SK-N-SH (cell line): ENCODE measurements around the gene RBM7. TPM values are rescaled to one million over a fixed set of nuclear protein-coding genes. Genes with fewer than 3 reads are reported as not detected.

Experiments
- CTCF ChIA-PET: fragments of 300-600, 350-600 bp; formaldehyde crosslinking; extraction: SDS; loops from one replicate; lab custom pipeline; 2021; lab: Yijun Ruan, JAX
- POLR2A ChIA-PET: fragments of 350-600 bp; sonication (Branson Sonifier 250); formaldehyde crosslinking; extraction: SDS; loops from one replicate; lab custom pipeline; 2020; ENCODE audit warnings: antibody characterized with exemption, inconsistent platforms; lab: Yijun Ruan, JAX
- DNase-seq: peaks from one replicate; pipeline ENCODE4 v3.0.0; 2012
- H2AFZ ChIP-seq: fragments of 200-600 bp; sonication (generic); 2 replicates; pipeline ENCODE4 v1.8.1; 2016; ENCODE audit warnings: antibody characterized with exemption, mild to moderate bottlenecking, low read depth
- H3F3A ChIP-seq: fragments of 200-600 bp; sonication (generic); replicated peaks from 2 replicates; pipeline ENCODE3; 2016; ENCODE audit warnings: antibody characterized with exemption, mild to moderate bottlenecking; ENCODE audit not compliant: insufficient read depth
- H3K27ac ChIP-seq, 2 experiments: fragments of 200-500 bp in 1 of 2; fragments of 200-600 bp in 1 of 2; sonication (Bioruptor generic) in 1 of 2; sonication (generic), shearing (Covaris generic) in 1 of 2; 2 replicates each; pipeline versions ENCODE4 v1.5.1 to v1.6.1; 2014 to 2016; ENCODE audit warnings: low read depth in 2 of 2, inconsistent platforms in 1 of 2, low read length in 1 of 2, mild to moderate bottlenecking in 1 of 2, mixed read lengths in 1 of 2
- H3K27me3 ChIP-seq: fragments of 200-600 bp; sonication (generic), shearing (Covaris generic); 2 replicates; pipeline ENCODE4 v1.6.1; 2016; ENCODE audit warnings: mixed run types; ENCODE audit not compliant: insufficient read depth
- H3K36me3 ChIP-seq, 2 experiments: fragments of 200-500 bp in 1 of 2; fragments of 200-600 bp in 1 of 2; sonication (Bioruptor generic) in 1 of 2; sonication (generic) in 1 of 2; replicated peaks in 1 of 2; 2 replicates each; pipeline versions ENCODE3 to v1.5.1; 2014 to 2016; ENCODE audit warnings: low read length in 1 of 2, mild to moderate bottlenecking in 1 of 2; ENCODE audit not compliant: insufficient read depth in 2 of 2, control insufficient read depth in 1 of 2
- H3K4me1 ChIP-seq, 2 experiments: fragments of 200-500 bp in 1 of 2; fragments of 200-600 bp in 1 of 2; sonication (Bioruptor generic) in 1 of 2; sonication (generic), shearing (Covaris generic) in 1 of 2; 2 replicates each; pipeline versions ENCODE4 v1.5.1 to v1.6.1; 2014 to 2016; ENCODE audit warnings: low read depth in 1 of 2, low read length in 1 of 2, mixed run types in 1 of 2; ENCODE audit not compliant: insufficient read depth in 2 of 2, control insufficient read depth in 1 of 2
- H3K4me2 ChIP-seq: fragments of 200-600 bp; sonication (generic), shearing (Covaris generic); 2 replicates; pipeline ENCODE4 v1.6.1; 2017; ENCODE audit warnings: mixed run types
- H3K4me3 ChIP-seq, 2 experiments: fragments of 200-500 bp in 1 of 2; fragments of 200-600 bp in 1 of 2; sonication (Bioruptor generic) in 1 of 2; sonication (generic), shearing (Covaris generic) in 1 of 2; 2 replicates each; pipeline versions ENCODE4 v1.5.1 to v1.8.1; 2014 to 2016; ENCODE audit warnings: low read depth in 2 of 2, inconsistent platforms in 1 of 2, low read length in 1 of 2, mild to moderate bottlenecking in 1 of 2, mixed read lengths in 1 of 2, moderate library complexity in 1 of 2
- H3K79me2 ChIP-seq: fragments of 200-600 bp; sonication (generic); 2 replicates; pipeline ENCODE4 v1.8.1; 2017; ENCODE audit warnings: mild to moderate bottlenecking; ENCODE audit not compliant: insufficient read depth
- H3K9ac ChIP-seq: fragments of 200-600 bp; sonication (generic); 2 replicates; pipeline ENCODE4 v1.6.1; 2017; ENCODE audit warnings: mixed run types
- H3K9me2 ChIP-seq: fragments of 200-600 bp; sonication (generic); 2 replicates; pipeline ENCODE4 v1.6.1; 2017; ENCODE audit warnings: mixed run types
- H3K9me3 ChIP-seq: fragments of 200-600 bp; sonication (generic); 2 replicates; pipeline ENCODE4 v1.6.1; 2017; ENCODE audit warnings: mixed run types, mild to moderate bottlenecking, moderate library complexity
- H4K20me1 ChIP-seq: fragments of 200-600 bp; sonication (generic); 2 replicates; pipeline ENCODE4 v1.6.1; 2017; ENCODE audit warnings: mild to moderate bottlenecking, mixed run types; ENCODE audit not compliant: insufficient read depth
- ELF1 ChIP-seq: IDR thresholded peaks from 2 replicates; pipeline ENCODE4 v1.4.0; 2012
- EZH2phosphoT487 ChIP-seq: fragments of 200-600 bp; sonication (generic); IDR thresholded peaks from 2 replicates; pipeline ENCODE4 v1.6.1; 2017; ENCODE audit warnings: low read depth, mixed run types, mild to moderate bottlenecking, antibody characterized with exemption, moderate library complexity, borderline replicate concordance
- FOXJ3 ChIP-seq: sonication (generic); formaldehyde crosslinking; IDR thresholded peaks from 2 replicates; pipeline ENCODE4 v1.5.1; 2020; ENCODE audit warnings: mild to moderate bottlenecking, missing genetic modification reagents
- FOXM1 ChIP-seq: IDR thresholded peaks from 2 replicates; pipeline ENCODE4 v1.4.0; 2012; ENCODE audit warnings: low read depth, mild to moderate bottlenecking
- GABPA ChIP-seq: IDR thresholded peaks from 2 replicates; pipeline ENCODE4 v1.4.0; 2012; ENCODE audit warnings: low read depth, mild to moderate bottlenecking
- GATA2 ChIP-seq: sonication (generic); formaldehyde crosslinking; IDR thresholded peaks from 2 replicates; pipeline ENCODE4 v1.5.0; 2020; ENCODE audit warnings: mild to moderate bottlenecking, missing genetic modification reagents
- JUND ChIP-seq: IDR thresholded peaks from 2 replicates; pipeline ENCODE4 v1.4.0; 2012
- MEF2A ChIP-seq: IDR thresholded peaks from 2 replicates; pipeline ENCODE4 v1.4.0; 2012; ENCODE audit warnings: low read depth, borderline replicate concordance
- MXI1 ChIP-seq: IDR thresholded peaks from 2 replicates; pipeline ENCODE4 v1.6.1; 2012; ENCODE audit warnings: mild to moderate bottlenecking, low read depth, low read length, improper control_type of control experiment
- NFIC ChIP-seq: IDR thresholded peaks from 2 replicates; pipeline ENCODE4 v1.4.0; 2012; ENCODE audit warnings: borderline replicate concordance
- POLR2AphosphoS5 ChIP-seq: IDR thresholded peaks from 2 replicates; pipeline ENCODE4 v1.6.1; 2012; ENCODE audit warnings: low read depth, low read length
- RAD21 ChIP-seq: IDR thresholded peaks from 2 replicates; pipeline ENCODE4 v1.6.1; 2012; ENCODE audit warnings: mild to moderate bottlenecking, low read length
- RFX5 ChIP-seq: IDR thresholded peaks from 2 replicates; pipeline ENCODE4 v1.6.1; 2012; ENCODE audit warnings: mild to moderate bottlenecking, improper control_type of control experiment, low read length
- RXRA ChIP-seq: IDR thresholded peaks from 2 replicates; pipeline ENCODE4 v1.4.0; 2012; ENCODE audit warnings: low read depth, mild to moderate bottlenecking, borderline replicate concordance
- SIN3A ChIP-seq: IDR thresholded peaks from 2 replicates; pipeline ENCODE4 v1.6.1; 2012; ENCODE audit warnings: low read depth, mild to moderate bottlenecking, low read length, moderate library complexity, borderline replicate concordance
- SMC3 ChIP-seq: IDR thresholded peaks from 2 replicates; pipeline ENCODE4 v1.6.1; 2012; ENCODE audit warnings: low read depth, low read length, improper control_type of control experiment
- TAF1 ChIP-seq: IDR thresholded peaks from 2 replicates; pipeline ENCODE4 v1.6.1; 2012; ENCODE audit warnings: low read depth, mild to moderate bottlenecking, low read length, moderate library complexity, borderline replicate concordance
- TCF12 ChIP-seq: IDR thresholded peaks from 2 replicates; pipeline ENCODE4 v1.4.0; 2012
- TEAD4 ChIP-seq: IDR thresholded peaks from 2 replicates; pipeline ENCODE4 v1.4.0; 2012; ENCODE audit warnings: mild to moderate bottlenecking, borderline replicate concordance; ENCODE audit not compliant: insufficient read depth
- YY1 ChIP-seq: IDR thresholded peaks from 2 replicates; pipeline ENCODE4 v1.4.0; 2012; ENCODE audit warnings: low read depth, mild to moderate bottlenecking
- WGBS: methylation state at CpG from one replicate; pipeline ENCODE4 v1.1.6; 2017; ENCODE audit warnings: low lambda C conversion rate; 5-methylcytosine and 5-hydroxymethylcytosine counted together
- polyA plus RNA-seq, 3 experiments: library from polyadenylated mRNA; depleted of rRNA; stranded (reverse); fragments of >200 nt; gene quantifications; 2 replicates each; pipeline ENCODE4 v1.2.3, GENCODE V29; 2012
- TF ChIP-seq, protein P1 (sequence below): IDR thresholded peaks from 2 replicates; pipeline ENCODE4 v1.4.0; 2012; ENCODE audit warnings: low read depth, borderline replicate concordance
- TF ChIP-seq, protein P2 (sequence below): IDR thresholded peaks from 2 replicates; pipeline ENCODE4 v1.6.1; 2012; ENCODE audit warnings: mild to moderate bottlenecking, low read depth, low read length, moderate library complexity
- TF ChIP-seq, protein P3 (sequence below): fragments of 150-350 bp; IDR thresholded peaks from 2 replicates; pipeline ENCODE4 v1.6.1; 2017; ENCODE audit warnings: antibody characterized with exemption, low read length, low read depth, borderline replicate concordance
- TF ChIP-seq, protein P4 (sequence below): IDR thresholded peaks from 2 replicates; pipeline ENCODE4; 2012
- TF ChIP-seq, protein P5 (sequence below): IDR thresholded peaks from 2 replicates; pipeline ENCODE4 v1.4.0; 2012; ENCODE audit warnings: low read depth, borderline replicate concordance

The RBM7 gene
- polyA plus RNA-seq, 1 of the 3 experiments (the other 2 are of a cell fraction): 19.5 TPM

DNA sequence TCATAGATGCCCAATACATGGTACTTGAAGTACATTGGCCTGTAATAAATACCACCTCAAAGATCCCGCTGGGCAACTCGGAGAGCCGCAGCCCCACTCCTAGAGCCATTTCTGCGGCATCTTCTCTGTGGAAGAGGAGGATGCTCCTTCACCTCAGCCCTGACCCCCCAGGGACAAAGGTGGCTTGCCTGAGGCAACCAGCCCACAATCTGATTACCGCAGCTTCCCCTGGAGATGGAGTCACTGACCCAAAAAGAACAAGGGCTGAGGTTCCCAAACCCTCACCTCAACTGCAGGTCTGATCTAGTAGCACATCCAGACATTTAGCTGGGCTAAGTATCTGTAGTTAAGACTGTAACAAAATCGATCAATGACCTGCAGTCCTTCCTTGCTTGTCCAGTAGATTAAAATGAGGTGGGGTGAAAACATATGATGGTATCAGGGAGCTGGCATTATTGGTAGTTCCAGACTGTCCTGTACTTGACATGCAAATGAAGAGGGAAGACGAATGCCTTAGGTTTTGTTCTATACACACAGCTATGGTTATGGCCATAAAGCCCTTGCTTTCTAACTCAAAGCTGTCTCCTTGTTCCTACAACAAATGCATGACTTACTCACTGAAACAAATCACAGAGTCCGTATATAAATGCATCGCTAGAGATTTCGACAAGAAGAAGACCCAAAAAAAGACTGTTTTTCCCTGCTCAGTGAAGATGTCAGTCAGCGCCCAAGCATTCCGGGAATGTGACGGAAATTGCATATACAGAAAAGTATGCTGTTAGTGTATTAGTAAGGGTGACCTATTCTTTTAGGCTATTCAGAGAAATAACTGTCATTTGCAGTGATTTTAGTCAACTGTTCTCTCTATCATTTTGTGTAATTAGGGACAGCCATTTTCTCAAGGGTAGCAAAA lies 33.9 kb upstream of the RBM7 start:
- DNase-seq: no peak
- Histone ChIP-seq H3K4me3 (peak overlapping the region in 1 of 2 experiments; percentile 3; a peak in 1 of 4 replicates), H2AFZ (peak overlapping the region; percentile 18), H3K4me1 (peaks cover 15 to 24% of the 10 kb centered on the region in 2 experiments), H3K9me2 (no peaks in the 10 kb centered on the region), H3K9ac (peak overlapping the region; percentile 63), H3K27me3 (no peaks in the 10 kb centered on the region), H3K79me2 (no peaks in the 10 kb centered on the region), H3K27ac (peak overlapping the region; percentile 72 to 88; a peak in 3 of 4 replicates), H3K36me3 (no peaks in the 10 kb centered on the region), H3F3A (peaks cover 22% of the 10 kb centered on the region), H4K20me1 (no peaks in the 10 kb centered on the region), H3K9me3 (no peaks in the 10 kb centered on the region), H3K4me2 (peak overlapping the region; percentile 66)
- ChIA-PET CTCF (interaction anchor here (0.7 to 1.0 kb wide), 3 partner anchors 11 to 26 kb away, joined by 3 to 5 read pairs (median 3); no protein-coding TSS in a partner anchor), POLR2A (no interaction called here)
- WGBS: 44% methylated on average over 12 of the region's 13 CpGs
- peak; percentile 96 for TF ChIP-seq JUND
- TF ChIP-seq EZH2phosphoT487: no peak
- peak; percentile 66; the same call in 1 of the 2 replicates for TF ChIP-seq RXRA
- TF ChIP-seq TCF12: peak; percentile 77
- TF ChIP-seq, protein P1, sequence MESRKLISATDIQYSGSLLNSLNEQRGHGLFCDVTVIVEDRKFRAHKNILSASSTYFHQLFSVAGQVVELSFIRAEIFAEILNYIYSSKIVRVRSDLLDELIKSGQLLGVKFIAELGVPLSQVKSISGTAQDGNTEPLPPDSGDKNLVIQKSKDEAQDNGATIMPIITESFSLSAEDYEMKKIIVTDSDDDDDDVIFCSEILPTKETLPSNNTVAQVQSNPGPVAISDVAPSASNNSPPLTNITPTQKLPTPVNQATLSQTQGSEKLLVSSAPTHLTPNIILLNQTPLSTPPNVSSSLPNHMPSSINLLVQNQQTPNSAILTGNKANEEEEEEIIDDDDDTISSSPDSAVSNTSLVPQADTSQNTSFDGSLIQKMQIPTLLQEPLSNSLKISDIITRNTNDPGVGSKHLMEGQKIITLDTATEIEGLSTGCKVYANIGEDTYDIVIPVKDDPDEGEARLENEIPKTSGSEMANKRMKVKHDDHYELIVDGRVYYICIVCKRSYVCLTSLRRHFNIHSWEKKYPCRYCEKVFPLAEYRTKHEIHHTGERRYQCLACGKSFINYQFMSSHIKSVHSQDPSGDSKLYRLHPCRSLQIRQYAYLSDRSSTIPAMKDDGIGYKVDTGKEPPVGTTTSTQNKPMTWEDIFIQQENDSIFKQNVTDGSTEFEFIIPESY: peak; percentile 46; the same call in 1 of the 2 replicates
- no peak for TF ChIP-seq SIN3A
- TF ChIP-seq ELF1: no peak
- peak; percentile 33; the same call in 1 of the 2 replicates for TF ChIP-seq FOXM1
- TF ChIP-seq GABPA: peak; percentile 42; the same call in 1 of the 2 replicates
- TF ChIP-seq RFX5: no peak
- TF ChIP-seq, protein P2, sequence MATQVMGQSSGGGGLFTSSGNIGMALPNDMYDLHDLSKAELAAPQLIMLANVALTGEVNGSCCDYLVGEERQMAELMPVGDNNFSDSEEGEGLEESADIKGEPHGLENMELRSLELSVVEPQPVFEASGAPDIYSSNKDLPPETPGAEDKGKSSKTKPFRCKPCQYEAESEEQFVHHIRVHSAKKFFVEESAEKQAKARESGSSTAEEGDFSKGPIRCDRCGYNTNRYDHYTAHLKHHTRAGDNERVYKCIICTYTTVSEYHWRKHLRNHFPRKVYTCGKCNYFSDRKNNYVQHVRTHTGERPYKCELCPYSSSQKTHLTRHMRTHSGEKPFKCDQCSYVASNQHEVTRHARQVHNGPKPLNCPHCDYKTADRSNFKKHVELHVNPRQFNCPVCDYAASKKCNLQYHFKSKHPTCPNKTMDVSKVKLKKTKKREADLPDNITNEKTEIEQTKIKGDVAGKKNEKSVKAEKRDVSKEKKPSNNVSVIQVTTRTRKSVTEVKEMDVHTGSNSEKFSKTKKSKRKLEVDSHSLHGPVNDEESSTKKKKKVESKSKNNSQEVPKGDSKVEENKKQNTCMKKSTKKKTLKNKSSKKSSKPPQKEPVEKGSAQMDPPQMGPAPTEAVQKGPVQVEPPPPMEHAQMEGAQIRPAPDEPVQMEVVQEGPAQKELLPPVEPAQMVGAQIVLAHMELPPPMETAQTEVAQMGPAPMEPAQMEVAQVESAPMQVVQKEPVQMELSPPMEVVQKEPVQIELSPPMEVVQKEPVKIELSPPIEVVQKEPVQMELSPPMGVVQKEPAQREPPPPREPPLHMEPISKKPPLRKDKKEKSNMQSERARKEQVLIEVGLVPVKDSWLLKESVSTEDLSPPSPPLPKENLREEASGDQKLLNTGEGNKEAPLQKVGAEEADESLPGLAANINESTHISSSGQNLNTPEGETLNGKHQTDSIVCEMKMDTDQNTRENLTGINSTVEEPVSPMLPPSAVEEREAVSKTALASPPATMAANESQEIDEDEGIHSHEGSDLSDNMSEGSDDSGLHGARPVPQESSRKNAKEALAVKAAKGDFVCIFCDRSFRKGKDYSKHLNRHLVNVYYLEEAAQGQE: no peak
- TF ChIP-seq SMC3: no peak
- no peak for TF ChIP-seq RAD21
- TF ChIP-seq, protein P3, sequence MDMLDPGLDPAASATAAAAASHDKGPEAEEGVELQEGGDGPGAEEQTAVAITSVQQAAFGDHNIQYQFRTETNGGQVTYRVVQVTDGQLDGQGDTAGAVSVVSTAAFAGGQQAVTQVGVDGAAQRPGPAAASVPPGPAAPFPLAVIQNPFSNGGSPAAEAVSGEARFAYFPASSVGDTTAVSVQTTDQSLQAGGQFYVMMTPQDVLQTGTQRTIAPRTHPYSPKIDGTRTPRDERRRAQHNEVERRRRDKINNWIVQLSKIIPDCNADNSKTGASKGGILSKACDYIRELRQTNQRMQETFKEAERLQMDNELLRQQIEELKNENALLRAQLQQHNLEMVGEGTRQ: no peak
- TF ChIP-seq GATA2 (CRISPR knock-in tag): no peak
- TF ChIP-seq, protein P4, sequence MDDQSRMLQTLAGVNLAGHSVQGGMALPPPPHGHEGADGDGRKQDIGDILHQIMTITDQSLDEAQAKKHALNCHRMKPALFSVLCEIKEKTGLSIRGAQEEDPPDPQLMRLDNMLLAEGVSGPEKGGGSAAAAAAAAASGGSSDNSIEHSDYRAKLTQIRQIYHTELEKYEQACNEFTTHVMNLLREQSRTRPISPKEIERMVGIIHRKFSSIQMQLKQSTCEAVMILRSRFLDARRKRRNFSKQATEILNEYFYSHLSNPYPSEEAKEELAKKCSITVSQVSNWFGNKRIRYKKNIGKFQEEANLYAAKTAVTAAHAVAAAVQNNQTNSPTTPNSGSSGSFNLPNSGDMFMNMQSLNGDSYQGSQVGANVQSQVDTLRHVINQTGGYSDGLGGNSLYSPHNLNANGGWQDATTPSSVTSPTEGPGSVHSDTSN: peak; percentile 79
- TF ChIP-seq TEAD4: peak; percentile 99
- TF ChIP-seq MXI1: no peak
- TF ChIP-seq, protein P5, sequence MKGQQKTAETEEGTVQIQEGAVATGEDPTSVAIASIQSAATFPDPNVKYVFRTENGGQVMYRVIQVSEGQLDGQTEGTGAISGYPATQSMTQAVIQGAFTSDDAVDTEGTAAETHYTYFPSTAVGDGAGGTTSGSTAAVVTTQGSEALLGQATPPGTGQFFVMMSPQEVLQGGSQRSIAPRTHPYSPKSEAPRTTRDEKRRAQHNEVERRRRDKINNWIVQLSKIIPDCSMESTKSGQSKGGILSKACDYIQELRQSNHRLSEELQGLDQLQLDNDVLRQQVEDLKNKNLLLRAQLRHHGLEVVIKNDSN: no peak
- TF ChIP-seq YY1: peak; percentile 79
- no peak for TF ChIP-seq TAF1
- TF ChIP-seq FOXJ3: no peak
- peak; percentile 57; the same call in 1 of the 2 replicates for TF ChIP-seq NFIC
- TF ChIP-seq POLR2AphosphoS5: peak; percentile 68
- peak; percentile 59; the same call in 1 of the 2 replicates for TF ChIP-seq MEF2A
